Activated T-cell treated with anti-CD3 and anti-CD28 coated beads, Interleukin-2, amount 50 U/mL, for 48 hours (primary cell): ENCODE results near the gene MEGF6.

Experiments used
- DNase-seq, 2 experiments: peaks; one replicate each; pipeline ENCODE4 v3.0.0-alpha.2; 2020

The MEGF6 gene

DNA sequence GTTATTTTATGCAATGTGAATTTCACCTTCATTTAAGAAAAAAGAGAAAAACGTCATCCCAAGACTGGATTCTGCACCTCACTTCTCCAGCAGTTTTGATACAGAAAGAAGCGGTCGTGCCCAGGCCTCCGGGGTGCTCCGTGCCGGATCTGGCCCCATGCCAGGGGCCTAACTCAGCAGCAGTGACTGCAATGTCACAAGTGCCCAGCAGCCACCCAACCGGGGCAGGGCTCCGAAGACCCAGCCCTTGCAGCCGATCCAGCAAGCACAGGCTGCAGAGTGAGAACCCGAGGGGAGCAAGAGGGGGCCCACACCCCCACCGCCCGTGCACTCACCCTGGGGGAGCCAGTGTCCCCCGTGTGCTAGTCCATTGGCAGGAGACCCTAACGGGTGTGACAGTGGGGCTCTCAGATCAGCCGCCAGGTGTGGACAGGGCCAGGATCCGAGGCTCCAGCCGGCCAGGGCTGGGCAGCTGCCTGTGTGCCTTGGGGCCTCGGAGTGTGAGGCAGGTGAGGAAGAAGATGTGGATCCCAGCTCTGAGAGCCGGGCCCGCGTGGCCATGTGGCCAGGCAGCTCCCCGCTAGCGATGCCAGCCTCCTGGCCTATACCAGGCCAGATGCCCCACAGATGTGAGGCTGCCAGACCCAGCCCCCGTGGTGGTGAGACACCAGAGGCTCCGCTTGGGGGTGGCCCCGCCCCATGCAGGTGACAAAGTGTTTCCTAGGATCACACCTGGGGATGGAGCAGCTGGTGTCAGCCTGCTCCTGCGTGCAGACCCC lies 60.6 kb downstream of the MEGF6 start:
- DNase-seq = no peak

DNA sequence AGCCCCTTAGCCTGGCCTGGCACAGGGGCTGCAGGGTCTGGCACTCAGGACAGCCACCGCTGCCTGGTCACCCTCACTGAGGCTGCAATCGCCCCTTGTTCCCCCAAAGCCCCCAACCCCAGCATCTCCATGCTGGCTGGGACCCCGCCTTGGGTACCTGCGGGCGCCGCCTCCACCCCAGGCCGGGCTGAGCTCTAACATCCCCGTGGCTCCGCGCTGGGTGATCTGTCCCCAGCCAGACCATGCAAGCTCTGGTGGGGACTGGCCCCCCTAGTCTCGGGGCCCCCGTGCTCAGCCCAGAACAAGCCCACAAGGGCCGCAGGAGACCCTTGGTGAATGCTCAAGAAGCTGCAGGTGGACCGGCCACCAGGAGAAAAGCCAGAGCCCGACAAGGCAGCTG lies 62.4 kb downstream of the MEGF6 start:
- no peak for DNase-seq

DNA sequence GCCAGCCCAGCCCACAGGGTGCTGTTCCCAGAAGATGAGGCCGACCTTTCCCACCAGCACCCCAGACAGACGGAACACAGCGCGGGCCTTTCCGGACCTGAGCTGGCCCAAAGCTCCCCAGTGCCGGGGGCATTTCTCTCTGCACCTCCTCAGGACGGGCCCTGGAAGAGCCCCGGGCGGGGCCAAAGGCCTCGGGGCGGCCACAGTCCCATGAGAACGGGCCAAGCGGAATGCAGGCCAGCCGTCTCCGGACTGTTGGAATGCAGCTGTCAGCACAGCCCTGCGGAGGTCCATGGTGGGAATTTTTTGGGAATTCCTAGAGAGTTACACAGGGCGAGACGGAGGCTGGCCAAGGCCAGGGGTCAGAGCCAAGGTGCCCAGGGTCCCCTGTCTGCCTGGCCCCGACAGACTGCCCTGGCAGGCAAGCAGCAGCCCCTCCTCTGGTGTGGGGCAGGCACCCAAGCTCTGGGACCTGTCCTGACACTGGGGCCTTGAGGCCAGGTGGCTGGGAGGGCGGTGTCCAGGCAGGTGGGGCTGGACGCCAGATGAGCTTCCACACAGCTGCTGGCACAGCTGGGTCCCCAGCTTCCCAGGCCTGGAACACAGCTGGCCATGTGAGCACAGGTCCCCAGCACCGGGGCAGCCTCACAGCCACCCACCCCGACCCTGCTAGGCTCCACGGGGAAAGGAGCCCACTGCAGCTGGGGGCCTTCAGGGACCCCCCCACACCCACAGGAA lies 63.0 kb downstream of the MEGF6 start:
- no peak for DNase-seq

DNA sequence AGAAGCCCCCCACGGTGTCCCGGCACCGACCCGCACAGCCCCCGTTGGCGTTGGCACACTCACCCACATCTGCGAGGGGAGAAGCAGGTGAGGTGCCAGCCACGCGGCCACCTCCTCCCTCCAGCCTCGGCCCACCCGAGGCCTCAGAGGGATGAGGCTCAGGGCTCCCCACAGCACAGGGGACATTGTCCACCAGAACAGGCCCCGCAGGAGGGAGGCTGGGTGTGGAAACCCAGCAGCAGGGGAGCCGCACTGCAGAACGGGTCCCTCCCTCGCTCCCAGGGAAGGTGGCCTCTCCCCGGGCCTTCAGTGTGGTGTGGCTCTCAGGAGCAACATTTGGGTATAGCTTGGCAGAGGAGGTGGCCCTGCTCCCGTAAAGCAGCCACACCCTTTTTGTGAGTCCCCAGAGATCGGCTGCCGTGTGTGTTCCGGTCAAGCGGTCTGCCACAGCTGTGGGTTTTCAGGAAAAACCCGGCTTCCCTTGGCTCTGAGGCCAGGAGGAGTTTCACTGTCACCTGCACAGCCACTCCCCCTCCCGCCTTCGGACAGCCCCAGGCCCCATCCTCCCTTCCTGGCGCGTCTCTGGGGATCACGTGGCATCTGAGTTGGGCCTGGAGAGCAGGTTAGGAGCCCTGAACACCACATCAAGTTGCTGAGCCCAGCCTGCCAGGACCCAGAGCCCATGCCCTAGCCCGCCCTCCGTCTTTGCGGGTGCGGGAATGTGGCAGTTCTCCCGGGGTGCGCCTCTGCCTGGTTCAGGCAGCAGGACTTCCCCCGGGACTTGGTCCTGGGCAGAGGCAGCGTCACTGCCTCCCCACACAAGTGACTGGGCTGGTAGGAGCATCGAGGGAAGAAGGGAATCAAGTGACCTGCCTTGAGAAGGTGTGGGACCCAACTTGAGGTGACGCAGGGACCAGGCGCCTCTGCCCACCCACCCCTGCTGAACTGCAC lies 64.0 kb downstream of the MEGF6 start:
- DNase-seq = no peak

DNA sequence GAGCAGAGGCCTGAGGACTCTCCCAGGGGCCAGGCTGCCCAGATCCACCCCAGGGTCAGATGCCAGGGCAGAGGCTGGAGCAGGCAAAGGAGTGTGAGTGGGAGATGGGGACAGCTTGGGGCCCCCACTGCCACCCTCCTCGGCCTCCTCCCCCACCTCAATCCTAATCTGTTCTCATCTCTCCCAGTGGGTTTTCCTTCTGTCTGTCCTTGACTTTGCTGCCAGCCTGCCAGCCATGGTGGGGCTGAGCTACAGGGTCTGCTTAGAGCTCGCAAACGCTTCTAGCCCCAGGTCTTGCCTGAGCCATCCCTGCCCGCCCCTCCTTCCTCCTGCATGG lies 65.3 kb downstream of the MEGF6 start:
- no peak for DNase-seq

DNA sequence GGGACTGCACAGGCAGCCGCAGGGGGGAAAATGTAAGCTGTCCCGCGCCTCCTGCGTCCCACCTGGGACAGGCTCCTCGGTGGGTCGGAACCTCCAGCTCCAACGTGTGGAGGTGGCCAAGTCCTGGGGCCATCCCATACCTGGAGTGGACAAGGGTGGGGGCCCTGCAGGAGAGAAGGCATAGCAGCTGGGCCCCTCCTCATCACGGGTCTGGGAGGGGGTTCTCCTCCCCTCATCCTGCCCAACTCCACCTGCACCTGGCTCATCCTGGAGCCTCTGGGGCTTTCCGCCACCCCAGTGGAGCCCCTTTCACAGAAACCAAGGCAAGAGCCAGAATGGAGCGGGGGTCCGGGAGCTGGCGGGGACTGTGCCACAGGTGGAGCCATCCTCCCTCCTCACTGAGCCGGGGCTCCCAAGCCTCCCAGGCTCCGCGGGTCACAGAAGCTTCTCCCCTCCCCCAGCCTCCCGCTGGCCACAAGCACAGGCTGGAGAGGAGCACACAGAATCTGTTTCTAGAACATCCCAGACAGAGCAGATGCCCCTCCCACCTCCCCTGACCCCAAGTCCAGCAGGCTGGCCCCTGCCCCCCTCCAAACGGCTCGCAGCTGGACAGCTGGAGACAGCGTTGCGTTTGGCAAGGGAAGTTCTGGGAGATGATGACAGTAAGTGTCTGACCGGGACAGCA lies 65.8 kb downstream of the MEGF6 start:
- no peak for DNase-seq

DNA sequence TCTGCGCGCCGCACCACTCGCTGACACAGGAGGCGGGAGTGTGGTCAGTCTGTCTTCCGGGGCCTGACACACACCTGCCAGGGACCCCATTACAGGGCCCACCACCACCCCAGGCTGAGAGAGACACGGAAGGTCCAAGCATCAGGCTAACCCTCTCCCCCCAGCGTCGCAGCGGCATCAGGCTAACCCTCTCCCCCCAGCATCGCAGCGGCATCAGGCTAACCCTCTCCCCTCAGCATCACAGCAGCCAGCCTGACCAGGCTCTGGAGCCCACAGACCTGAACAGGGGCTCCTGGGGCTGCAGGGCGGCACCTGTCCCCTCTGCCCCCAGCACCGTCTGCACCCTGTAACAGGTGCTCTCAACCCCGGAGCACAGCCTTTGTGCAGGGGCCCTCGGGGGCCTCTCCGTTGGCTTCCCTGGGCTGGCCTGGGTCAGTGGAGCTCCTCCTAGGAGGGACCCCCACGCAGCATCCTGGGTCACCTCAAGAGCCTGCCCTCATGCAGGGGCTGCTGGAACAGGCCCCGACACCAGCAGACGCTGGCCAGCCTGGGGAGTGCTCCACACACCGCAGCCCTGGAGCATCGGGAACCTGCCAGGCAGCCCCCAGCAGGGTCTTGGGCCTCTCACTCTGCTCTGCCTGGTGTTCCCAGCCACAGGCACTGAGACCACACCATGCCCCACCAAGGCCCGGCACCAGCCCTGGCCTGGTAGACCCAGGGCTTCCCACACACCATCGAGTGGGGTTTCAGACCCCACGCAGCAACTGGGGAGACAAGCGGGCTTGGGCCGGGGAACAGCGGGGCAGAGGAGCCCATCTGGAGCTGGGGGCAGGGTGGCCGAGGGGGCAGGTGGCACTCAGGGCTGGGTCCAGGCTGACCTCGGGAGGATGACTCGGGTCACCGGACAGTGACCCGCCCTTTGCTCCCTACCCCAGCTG lies 67.0 kb downstream of the MEGF6 start:
- DNase-seq = no peak

DNA sequence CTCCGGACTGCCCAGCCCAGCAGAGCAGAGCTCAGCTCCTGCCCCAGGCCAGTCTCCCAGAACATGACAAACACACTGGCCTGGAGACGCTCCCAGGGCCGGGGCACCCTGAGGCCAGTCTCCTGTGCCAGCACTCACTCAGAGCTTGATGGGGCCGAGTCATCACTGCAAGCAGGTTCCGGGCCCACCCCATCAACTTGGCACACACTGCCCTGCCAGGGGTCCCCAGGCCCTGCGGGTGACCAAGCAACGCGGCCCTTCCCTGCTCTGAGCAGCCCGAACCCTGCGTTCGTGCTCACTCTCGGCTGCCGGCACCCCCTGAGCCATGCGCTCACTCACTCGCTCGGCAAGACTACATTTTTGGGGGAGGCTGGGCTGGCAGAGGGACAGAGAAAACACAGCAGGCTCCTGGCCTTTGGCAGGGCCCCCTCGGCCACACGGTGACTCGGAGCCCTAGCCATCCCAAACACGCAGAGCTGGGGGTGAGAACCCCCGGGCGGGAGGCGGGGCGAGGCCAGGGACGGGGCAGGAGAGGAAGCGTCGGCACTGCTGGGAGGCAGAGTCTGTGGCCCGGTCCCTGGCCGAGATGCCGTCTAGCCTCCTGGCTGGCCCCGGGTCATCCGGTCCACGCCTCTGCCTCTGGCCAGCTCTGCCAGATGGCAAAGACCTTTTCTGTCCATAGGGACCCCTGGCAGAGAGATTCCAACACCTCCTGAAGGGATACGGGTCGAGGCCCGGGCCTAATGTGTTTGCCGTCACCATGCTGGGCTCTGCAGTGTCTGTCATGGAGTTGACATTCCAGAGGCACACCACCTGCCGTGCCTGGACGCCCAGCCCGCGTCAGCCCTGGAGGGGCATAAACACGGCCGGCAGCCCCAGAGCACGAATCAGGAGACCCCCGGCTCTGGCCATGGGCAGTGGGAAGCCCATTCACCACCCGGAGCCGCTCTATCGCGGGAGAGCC lies 68.0 kb downstream of the MEGF6 start:
- no peak for DNase-seq

DNA sequence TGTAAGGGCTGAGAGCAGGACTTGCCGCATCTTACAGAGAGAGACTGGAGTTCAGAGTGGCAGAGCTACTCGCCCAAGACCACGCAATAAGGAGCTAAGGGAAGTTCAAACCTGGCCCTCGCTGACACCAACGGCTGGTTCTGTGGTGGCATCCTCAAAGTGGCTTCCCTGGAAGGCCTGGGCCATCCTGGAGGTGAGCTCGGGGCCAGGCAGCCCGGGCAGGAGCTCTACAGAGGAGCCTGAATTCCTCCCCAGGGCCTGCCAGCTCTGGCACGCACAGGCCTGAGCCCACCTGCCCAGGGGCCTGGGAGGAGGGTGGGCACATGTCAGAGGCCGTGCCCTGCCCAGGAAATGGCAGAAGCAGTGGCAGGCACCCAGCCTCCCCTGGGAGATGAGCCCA lies 68.6 kb downstream of the MEGF6 start:
- DNase-seq = no peak

DNA sequence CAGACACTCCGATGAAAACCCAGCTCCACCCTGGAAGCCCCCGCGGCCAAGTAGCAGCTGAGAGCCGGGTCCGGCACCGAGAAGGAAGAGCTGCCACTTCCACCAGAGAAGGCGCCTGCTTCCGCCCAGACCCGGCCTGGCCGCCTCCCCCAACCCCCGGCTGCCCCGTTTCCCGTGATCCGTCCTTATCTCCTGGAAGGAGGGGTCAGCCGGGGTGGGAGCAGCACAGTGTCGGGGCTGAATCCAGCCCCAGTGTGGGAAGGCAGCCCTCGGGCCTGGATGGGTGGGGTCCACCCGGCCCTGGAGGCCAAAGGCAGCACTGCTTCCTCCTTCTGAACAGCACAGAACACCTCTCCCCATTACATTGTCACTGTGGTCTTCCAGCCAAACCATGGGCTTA lies 69.4 kb downstream of the MEGF6 start:
- DNase-seq = no peak

DNA sequence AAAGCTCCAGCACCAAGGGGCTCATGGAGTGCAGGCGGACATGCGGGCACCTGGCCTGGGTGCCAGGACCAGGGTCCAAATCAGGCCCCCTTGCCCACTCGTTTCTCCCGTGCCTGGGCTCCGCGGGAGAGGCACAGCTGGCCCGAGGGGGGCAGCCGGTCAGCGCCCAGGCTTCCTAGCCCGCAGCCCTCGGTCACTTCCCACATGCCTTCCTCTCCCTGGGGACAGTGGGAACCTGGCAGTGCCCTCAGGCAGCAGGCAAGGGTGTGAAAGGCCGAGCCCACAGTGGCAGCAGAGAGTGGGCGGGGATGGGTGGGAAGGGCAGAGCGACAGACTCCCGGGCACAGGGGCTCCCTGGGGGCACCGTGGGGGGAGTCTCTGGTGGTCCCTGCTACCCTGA lies 69.8 kb downstream of the MEGF6 start:
- no peak for DNase-seq

DNA sequence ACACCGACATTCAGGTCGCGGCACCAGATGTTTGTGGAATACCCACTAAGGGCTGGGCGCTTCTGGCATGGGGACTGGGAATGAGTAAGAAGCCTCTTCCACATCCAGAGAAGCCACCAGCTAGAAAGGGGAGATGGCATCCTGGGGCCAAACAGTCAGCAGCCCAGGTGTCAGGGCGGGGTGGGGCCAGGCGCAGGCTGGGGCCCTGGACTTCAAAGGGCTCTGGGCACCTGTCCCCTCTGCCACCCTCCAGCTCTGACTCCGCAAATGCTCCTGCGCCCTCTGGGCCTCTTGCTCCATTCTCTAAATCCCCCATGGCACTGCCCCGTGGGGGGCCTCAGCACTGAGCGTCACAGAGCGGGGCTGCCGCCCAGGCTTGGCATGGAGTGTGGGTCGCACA lies 70.4 kb downstream of the MEGF6 start:
- DNase-seq = no peak

DNA sequence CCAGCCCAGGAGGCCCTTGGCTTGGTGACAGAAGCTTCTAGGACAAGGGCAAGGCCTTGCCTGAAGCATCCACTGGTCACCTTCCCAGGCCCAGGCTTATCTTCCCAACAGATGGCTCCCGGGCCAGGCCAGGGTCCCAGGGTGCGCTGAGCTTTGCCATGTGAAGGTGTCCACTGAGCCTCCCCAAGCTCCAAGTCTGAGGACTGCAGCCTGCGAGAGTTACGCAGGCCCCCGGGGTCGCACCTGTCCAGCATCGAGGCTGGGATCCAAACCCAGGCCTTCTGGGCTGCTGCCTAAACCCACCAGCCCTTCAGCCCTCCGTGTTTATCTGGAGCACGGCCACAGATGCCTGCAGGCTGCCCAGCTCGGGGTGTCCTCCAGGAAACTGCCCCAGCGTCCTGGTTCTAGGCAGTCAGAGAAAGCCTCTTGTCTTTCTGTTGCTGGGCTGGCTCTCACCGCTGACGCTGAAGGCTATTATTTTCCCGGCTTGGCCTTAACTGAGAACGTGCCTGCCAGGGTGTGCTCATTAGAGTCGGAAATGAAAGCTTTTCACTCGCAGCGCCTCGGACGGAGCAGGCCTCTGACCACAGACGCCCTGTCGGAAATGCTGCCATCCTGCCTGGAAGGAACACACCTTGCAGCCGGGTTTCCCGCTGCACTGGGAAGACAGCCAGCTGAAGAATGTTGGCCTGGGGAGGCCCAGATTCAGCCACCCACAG lies 71.4 kb downstream of the MEGF6 start:
- no peak for DNase-seq

DNA sequence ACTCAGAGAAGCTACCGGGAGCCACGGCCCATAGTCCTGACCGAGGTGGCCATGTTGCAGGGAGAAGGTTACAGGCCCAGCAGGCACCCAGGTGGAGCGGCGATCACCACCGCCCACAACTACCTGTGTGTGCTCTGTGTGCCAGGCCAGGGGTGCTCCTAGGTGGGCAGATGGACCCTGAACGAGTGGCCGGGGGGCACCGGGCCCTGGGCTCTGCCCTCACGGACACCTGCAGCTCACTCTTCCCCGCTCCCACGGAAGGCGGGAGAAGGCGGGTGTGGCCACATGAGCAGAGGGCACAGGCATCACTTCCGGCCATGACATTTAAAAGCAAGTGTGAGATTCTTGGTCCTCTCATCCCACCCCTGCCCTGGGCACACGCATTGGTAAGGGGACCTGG lies 73.9 kb downstream of the MEGF6 start:
- no peak for DNase-seq

DNA sequence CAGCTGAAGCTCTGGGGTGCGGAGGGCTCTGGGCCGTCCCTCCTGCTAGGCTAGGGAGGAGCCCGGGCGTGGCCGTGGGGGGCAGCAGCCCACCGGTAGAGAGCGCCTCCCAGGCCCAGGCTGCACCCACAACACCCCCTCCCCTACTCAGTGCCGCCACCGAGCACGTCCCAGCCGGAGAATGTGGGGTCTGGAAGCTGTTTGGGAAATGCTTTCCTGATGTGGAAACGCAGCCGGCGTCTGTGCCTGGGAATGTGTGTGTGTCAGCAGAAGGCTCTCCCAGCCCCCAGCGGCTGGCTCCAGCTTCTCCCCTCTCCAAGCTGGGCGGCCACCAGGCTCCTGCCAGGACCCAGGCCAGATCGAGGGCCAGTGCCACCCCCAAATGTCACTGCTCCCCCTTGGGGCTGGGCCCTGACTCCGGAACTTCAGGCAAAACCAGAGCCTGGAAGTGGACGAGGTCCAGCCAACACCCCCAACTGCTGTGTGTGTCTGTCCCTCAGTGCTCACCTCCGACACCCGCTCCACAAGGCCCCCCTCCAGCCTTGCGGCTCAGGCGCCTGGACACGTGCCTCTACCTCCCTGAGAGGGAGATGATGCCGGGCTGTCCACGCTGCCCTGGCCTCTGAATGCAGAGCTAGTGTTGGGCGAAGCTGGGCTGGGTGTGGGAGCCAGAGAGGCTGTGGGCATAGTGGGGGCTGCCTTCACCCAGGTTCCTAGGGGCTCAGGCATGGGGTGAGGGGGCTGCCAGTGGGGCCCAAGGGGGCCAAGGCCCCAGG lies 74.7 kb downstream of the MEGF6 start:
- DNase-seq = no peak

DNA sequence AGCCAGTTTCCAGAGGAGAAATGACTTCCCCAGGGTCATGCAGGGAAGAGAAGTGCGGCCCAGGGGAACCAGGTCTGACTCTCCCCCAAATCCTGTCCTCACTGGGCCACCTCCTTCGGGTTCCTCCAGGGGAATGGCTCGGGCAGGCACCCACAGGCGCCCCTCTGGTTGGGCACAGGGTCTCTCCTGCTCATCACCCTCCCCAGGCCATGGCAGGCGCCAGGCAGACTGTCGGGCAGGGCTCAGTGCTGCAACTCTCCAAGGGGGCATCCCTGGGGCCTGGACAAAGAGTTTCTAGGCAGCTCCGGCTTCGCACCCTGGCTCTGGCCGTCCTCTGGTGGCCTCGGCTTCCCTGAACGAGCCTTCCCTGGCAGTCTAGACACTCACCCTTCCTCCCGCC lies 75.6 kb downstream of the MEGF6 start:
- no peak for DNase-seq

DNA sequence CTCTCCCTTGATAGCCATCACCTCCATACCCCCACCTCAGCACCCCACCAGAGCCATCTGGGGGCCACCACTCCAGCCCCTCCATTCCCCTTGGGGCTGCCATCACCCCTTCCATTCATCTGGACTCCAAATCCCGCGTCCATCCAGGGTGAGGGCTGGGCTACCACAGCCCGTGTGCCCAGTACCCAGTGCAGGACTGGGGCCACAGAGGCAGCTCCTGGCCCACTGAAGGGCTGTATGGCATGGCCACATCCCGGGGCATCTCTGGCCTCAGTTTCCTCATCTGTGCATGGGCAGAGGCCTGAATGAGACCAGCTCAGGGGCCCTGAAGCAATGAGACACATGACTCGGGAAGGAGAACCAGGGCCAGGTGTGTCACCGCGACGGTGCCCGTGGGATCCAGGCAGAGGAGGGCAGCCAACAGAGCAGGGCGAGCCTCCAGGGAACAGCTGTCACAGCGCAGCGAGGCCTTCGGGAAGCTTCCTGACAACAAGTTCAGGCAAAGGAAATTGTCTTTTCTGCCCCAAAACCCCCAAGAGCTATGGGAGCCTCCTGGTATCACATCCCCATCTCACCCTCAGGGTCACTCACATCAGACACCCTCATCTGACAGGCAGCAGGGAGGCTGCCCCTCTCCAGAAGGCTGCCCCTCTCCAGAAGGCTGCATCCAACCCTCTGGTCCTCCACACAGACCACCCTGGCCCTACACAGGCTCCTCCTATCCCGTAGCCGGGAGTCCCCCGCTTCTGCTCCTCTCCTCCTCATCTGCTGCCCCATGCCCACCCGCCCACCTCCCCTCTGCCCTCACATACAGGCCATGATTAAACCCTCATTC lies 76.3 kb downstream of the MEGF6 start:
- DNase-seq = no peak
